A549 (cell line): ENCODE data around the gene BEST2. TPM values are rescaled to one million over a fixed set of nuclear protein-coding genes. Genes with fewer than 3 reads are reported as not detected.

Experiments
- ATAC-seq, 2 experiments: fragments of 200-7000 bp in 1 of 2; fragments of >200 bp in 1 of 2; cut with Nextera tagmentation in 1 of 2; cut with Tn5 transposase in 1 of 2; 3 replicates each; pipeline versions ENCODE4 v1.8.0 to v1.9.1; 2018 to 2020; ENCODE audit warnings: mild to moderate bottlenecking in 1 of 2, moderate library complexity in 1 of 2
- CTCF ChIA-PET: fragments of 300-600 bp; sonication (Branson Sonifier 250); formaldehyde crosslinking; extraction: SDS; loops from one replicate; lab custom pipeline; 2021; ENCODE audit warnings: antibody characterized with exemption, inconsistent platforms; lab: Yijun Ruan, JAX
- POLR2A ChIA-PET: fragments of 350-600 bp; formaldehyde crosslinking; extraction: SDS; loops from one replicate; lab custom pipeline; 2021; ENCODE audit warnings: antibody characterized with exemption, inconsistent platforms; lab: Yijun Ruan, JAX
- DNase-seq, 2 experiments: peaks; one replicate each; pipeline versions ENCODE4 v3.0.0 to v3.0.0-alpha.2; 2011 to 2016; ENCODE audit warnings: low read depth in 1 of 2, low spot score in 1 of 2
- FAIRE-seq: peaks from 2 replicates; lab custom pipeline; 2011; peaks lifted over from hg19 to GRCh38; lab: Jason Lieb, UNC
- H3K27ac ChIP-seq, 2 experiments: fragments of >200 bp; sonication (Bioruptor Twin); formaldehyde crosslinking; 3 replicates each; pipeline ENCODE4 v1.5.1; 2016 to 2017
- H3K4me1 ChIP-seq: fragments of >200 bp; sonication (Bioruptor Twin); formaldehyde crosslinking; 3 replicates; pipeline ENCODE4 v1.6.1; 2016
- H3K4me2 ChIP-seq: fragments of >200 bp; sonication (Bioruptor Twin); formaldehyde crosslinking; 3 replicates; pipeline ENCODE4 v1.6.1; 2016
- H3K4me3 ChIP-seq: fragments of >200 bp; sonication (Bioruptor Twin); formaldehyde crosslinking; 3 replicates; pipeline ENCODE4 v1.5.1; 2016
- H3K9me3 ChIP-seq: fragments of >200 bp; sonication (Bioruptor Twin); formaldehyde crosslinking; 3 replicates; pipeline ENCODE4 v1.6.1; 2016
- CEBPB ChIP-seq, 2 experiments: fragments of >200 bp in 1 of 2; sonication (Bioruptor Twin) in 1 of 2; formaldehyde crosslinking in 1 of 2; IDR thresholded peaks; 2 replicates each; pipeline ENCODE4 v1.6.1; 2012 to 2016
- EP300 ChIP-seq, 2 experiments: fragments of >200 bp; sonication (Bioruptor Twin); formaldehyde crosslinking; IDR thresholded peaks; 2 replicates in 1 of 2; 3 replicates in 1 of 2; pipeline ENCODE4 v1.6.1; 2016 to 2017
- FOSL2 ChIP-seq, 2 experiments: fragments of 450-650 bp in 1 of 2; fragments of >200 bp in 1 of 2; sonication (Bioruptor Twin) in 1 of 2; formaldehyde crosslinking; IDR thresholded peaks; 2 replicates each; pipeline versions ENCODE4 v1.5.0 to v1.6.1; 2016 to 2020; ENCODE audit warnings: mild to moderate bottlenecking in 1 of 2, moderate library complexity in 1 of 2
- FOXS1 ChIP-seq: fragments of 250-450 bp; sonication (Bioruptor Pico); IDR thresholded peaks from 2 replicates; pipeline ENCODE4 v1.5.0; 2020; ENCODE audit warnings: mild to moderate bottlenecking, moderate library complexity
- HDAC2 ChIP-seq: fragments of 200-600 bp; sonication (generic); IDR thresholded peaks from 2 replicates; pipeline ENCODE4 v1.6.1; 2016
- HES2 ChIP-seq: fragments of >200 bp; sonication (Bioruptor Twin); formaldehyde crosslinking; IDR thresholded peaks from 2 replicates; pipeline ENCODE4 v1.6.1; 2016
- HOXB5 ChIP-seq: fragments of 250-450 bp; sonication (Bioruptor Pico); IDR thresholded peaks from 2 replicates; pipeline ENCODE4 v1.5.0; 2020; ENCODE audit warnings: mild to moderate bottlenecking, moderate library complexity
- JUN ChIP-seq, 2 experiments: fragments of >200 bp; sonication (Bioruptor Twin); formaldehyde crosslinking; IDR thresholded peaks; 2 replicates in 1 of 2; 3 replicates in 1 of 2; pipeline ENCODE4 v1.6.1; 2016 to 2017
- JUNB ChIP-seq: fragments of >200 bp; sonication (Bioruptor Twin); formaldehyde crosslinking; IDR thresholded peaks from 2 replicates; pipeline ENCODE4 v1.6.1; 2016
- KDM1A ChIP-seq: fragments of 200-600 bp; sonication (generic); IDR thresholded peaks from 2 replicates; pipeline ENCODE4 v1.6.1; 2016; ENCODE audit warnings: low read depth, mild to moderate bottlenecking
- MAZ ChIP-seq: fragments of 150-350 bp; IDR thresholded peaks from 2 replicates; pipeline ENCODE4 v1.6.1; 2014; ENCODE audit warnings: antibody characterized with exemption, low read depth, low read length, borderline replicate concordance
- MYC ChIP-seq: IDR thresholded peaks from 2 replicates; pipeline ENCODE4 v1.6.1; 2012; ENCODE audit warnings: mild to moderate bottlenecking, inconsistent platforms, low read length, improper control_type of control experiment, borderline replicate concordance
- NR3C1 ChIP-seq: fragments of >200 bp; sonication (Bioruptor Twin); formaldehyde crosslinking; IDR thresholded peaks from 3 replicates; pipeline ENCODE4 v1.6.1; 2017
- PBX3 ChIP-seq: IDR thresholded peaks from 2 replicates; pipeline ENCODE4 v1.6.1; 2012
- PHF8 ChIP-seq: fragments of 200-600 bp; sonication (generic); IDR thresholded peaks from 2 replicates; pipeline ENCODE4 v1.6.1; 2016; ENCODE audit warnings: low read depth, mild to moderate bottlenecking, antibody characterized with exemption, moderate library complexity, borderline replicate concordance
- POLR2AphosphoS2 ChIP-seq: conservative IDR thresholded peaks from 2 replicates; pipeline ENCODE4 v1.6.1; 2012; ENCODE audit warnings: low read length, improper control_type of control experiment, inconsistent platforms
- RAD21 ChIP-seq, 2 experiments: fragments of >200 bp in 1 of 2; sonication (Bioruptor Twin) in 1 of 2; formaldehyde crosslinking in 1 of 2; IDR thresholded peaks in 1 of 2; conservative IDR thresholded peaks in 1 of 2; 2 replicates in 1 of 2; 3 replicates in 1 of 2; pipeline ENCODE4 v1.6.1; 2012 to 2018; ENCODE audit warnings: inconsistent platforms in 1 of 2
- RNF2 ChIP-seq: fragments of 200-600 bp; sonication (generic); IDR thresholded peaks from 2 replicates; pipeline ENCODE4 v1.6.1; 2016; ENCODE audit warnings: low read depth, mild to moderate bottlenecking, antibody characterized with exemption, moderate library complexity, borderline replicate concordance
- ZC3H11A ChIP-seq: fragments of 450-650 bp; IDR thresholded peaks from 2 replicates; pipeline ENCODE4 v1.6.1; 2014; ENCODE audit warnings: antibody characterized with exemption, mild to moderate bottlenecking
- ZFP36 ChIP-seq: fragments of 450-650 bp; IDR thresholded peaks from 2 replicates; pipeline ENCODE4 v1.6.1; 2014; ENCODE audit warnings: borderline replicate concordance; ENCODE audit not compliant: partially characterized antibody
- WGBS: methylation state at CpG from one replicate; pipeline ENCODE4 v1.1.6; 2017; ENCODE audit errors: missing lambda C conversion rate; 5-methylcytosine and 5-hydroxymethylcytosine counted together
- polyA plus RNA-seq, 4 experiments: library from polyadenylated mRNA; depleted of rRNA in 3 of 4; stranded (reverse); fragments of >200 nt; fragmentation: RNase III in 1 of 4; extraction: RNeasy Plus Mini Kit Qiagen cat#74134 plus additional on column Dnase treatment in 1 of 4; gene quantifications; 2 replicates in 3 of 4; 3 replicates in 1 of 4; pipeline ENCODE4 v1.2.3, GENCODE V29; 2011 to 2017
- TF ChIP-seq, protein P1 (sequence below): fragments of 250-450 bp; sonication (Bioruptor Pico); IDR thresholded peaks from 2 replicates; pipeline ENCODE4 v1.5.0; 2021; ENCODE audit warnings: mild to moderate bottlenecking, moderate library complexity, borderline replicate concordance
- TF ChIP-seq, protein P2 (sequence below): fragments of 150-350 bp; IDR thresholded peaks from 2 replicates; pipeline ENCODE4 v1.6.1; 2014; ENCODE audit warnings: low read depth, mild to moderate bottlenecking, low read length

Gene BEST2
- polyA plus RNA-seq, 2 of the 4 experiments (the other 2 are of a cell fraction) = not detected

GRCh38 chr19:12786141-12786870 lies 34.7 kb downstream of the BEST2 start:
- WGBS = 52% methylated on average over 6 of the region's 18 CpGs
- ChIA-PET POLR2A (interaction anchor here (0.6 kb wide), 1 partner anchor 78 kb away, joined by 3 read pairs; no protein-coding TSS in a partner anchor), CTCF (interaction anchor here (3.1 to 5.0 kb wide), 2 partner anchors 9 to 10 kb away, joined by 17 to 58 read pairs; no protein-coding TSS in a partner anchor)
- no peak for ATAC-seq
- no peak for FAIRE-seq
- peak overlapping the region; percentile 96 to 99 for H3K27ac ChIP-seq
- peaks cover 80% of the 10 kb centered on the region for H3K4me1 ChIP-seq
- H3K9me3 ChIP-seq = no peaks in the 10 kb centered on the region
- TF ChIP-seq EP300 (IDR thresholded peaks at IDR 0.05) (no peak), CEBPB (IDR thresholded peaks at IDR 0.05) (no peak), JUN (IDR thresholded peaks at IDR 0.05) (no peak), FOSL2 (IDR thresholded peaks at IDR 0.05) (no peak), FOSL2 (CRISPR knock-in tag; IDR thresholded peaks at IDR 0.05) (no peak), MYC (no peak), HOXB5 (CRISPR knock-in tag) (no peak), HES2 (no peak), KDM1A (no peak), POLR2AphosphoS2 (no peak), HDAC2 (no peak), RNF2 (no peak), PBX3 (no peak), NR3C1 (no peak), PHF8 (no peak), MAZ (no peak), ZFP36 (no peak), JUNB (no peak)
- TF ChIP-seq, protein P1, sequence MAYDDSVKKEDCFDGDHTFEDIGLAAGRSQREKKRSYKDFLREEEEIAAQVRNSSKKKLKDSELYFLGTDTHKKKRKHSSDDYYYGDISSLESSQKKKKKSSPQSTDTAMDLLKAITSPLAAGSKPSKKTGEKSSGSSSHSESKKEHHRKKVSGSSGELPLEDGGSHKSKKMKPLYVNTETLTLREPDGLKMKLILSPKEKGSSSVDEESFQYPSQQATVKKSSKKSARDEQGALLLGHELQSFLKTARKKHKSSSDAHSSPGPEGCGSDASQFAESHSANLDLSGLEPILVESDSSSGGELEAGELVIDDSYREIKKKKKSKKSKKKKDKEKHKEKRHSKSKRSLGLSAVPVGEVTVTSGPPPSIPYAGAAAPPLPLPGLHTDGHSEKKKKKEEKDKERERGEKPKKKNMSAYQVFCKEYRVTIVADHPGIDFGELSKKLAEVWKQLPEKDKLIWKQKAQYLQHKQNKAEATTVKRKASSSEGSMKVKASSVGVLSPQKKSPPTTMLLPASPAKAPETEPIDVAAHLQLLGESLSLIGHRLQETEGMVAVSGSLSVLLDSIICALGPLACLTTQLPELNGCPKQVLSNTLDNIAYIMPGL = no peak
- TF ChIP-seq, protein P2, sequence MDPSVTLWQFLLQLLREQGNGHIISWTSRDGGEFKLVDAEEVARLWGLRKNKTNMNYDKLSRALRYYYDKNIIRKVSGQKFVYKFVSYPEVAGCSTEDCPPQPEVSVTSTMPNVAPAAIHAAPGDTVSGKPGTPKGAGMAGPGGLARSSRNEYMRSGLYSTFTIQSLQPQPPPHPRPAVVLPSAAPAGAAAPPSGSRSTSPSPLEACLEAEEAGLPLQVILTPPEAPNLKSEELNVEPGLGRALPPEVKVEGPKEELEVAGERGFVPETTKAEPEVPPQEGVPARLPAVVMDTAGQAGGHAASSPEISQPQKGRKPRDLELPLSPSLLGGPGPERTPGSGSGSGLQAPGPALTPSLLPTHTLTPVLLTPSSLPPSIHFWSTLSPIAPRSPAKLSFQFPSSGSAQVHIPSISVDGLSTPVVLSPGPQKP = no peak
- no peak overlapping the region for H3K4me3 ChIP-seq
- peak in 1 of 2 experiments; percentile 31 for DNase-seq
- H3K4me2 ChIP-seq = peak overlapping the region; percentile 99

DNA sequence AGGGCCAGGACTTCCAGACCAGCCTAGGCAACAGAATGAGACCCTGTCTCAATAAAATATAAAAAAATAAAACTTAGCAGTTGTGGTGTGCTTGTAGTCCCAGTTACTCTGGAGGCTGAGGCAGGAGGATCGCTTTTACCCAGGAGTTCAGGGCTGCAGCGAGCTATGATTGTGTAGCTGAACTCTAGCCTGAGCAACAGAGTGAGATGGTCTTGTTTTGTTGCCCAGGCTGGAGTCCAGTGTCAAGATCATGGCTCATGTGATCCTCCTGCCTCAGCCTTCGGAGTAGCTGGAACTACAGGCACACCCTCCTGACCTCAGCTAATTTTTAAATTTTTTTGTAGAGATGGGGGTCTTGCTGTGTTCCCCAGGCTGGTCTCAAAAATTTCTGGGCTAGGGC lies 35.4 kb downstream of the BEST2 start:
- CTCF ChIA-PET = interaction anchor here (1.3 to 5.0 kb wide), 3 partner anchors 9 to 13 kb away, joined by 3 to 58 read pairs (median 17); no protein-coding TSS in a partner anchor
- peaks cover 74% of the 10 kb centered on the region for H3K4me1 ChIP-seq

More for the DNA sequence above, 35.4 kb downstream of the BEST2 start:
- H3K4me3 ChIP-seq = no peak overlapping the region
- TF ChIP-seq RAD21 (conservative IDR thresholded peaks at IDR 0.05 in 1 of 2, IDR thresholded peaks at IDR 0.05 in 1 of 2) = no peak
- no peak for TF ChIP-seq MAZ
- TF ChIP-seq ZC3H11A = no peak
- no peak for TF ChIP-seq FOXS1 (CRISPR knock-in tag)
- ATAC-seq = no peak
- H3K27ac ChIP-seq = peak overlapping the region; percentile 96 to 99
- no peak for DNase-seq
- WGBS = 94% methylated on average over 3 of the region's 3 CpGs
- no peak for FAIRE-seq
- H3K4me2 ChIP-seq = peak overlapping the region; percentile 99; the same call in 2 of the 3 replicates
- POLR2A ChIA-PET = no interaction called here
- H3K9me3 ChIP-seq = no peaks in the 10 kb centered on the region
